Thyroid gland (tissue), 4 donors: ENCODE results near the gene GID4.

ENCODE experiments used
- POLR2A ChIP-seq, 2 donors: fragments of 450-650 bp; IDR thresholded peaks; one replicate each; pipeline ENCODE4 v1.6.1; 2017; ENCODE audit warnings: antibody characterized with exemption in 2 of 2, mild to moderate bottlenecking in 2 of 2, moderate library complexity in 1 of 2
- TF ChIP-seq, protein P1 (sequence below), 6 experiments: fragments of 200-600 bp in 3 of 6; fragments of 450-650 bp in 3 of 6; sonication (generic) in 3 of 6; IDR thresholded peaks; one replicate each; pipeline ENCODE4 v1.5.1; 2016 to 2019; ENCODE audit warnings: antibody characterized with exemption in 6 of 6, mild to moderate bottlenecking in 2 of 6, inconsistent platforms in 1 of 6, moderate library complexity in 1 of 6

DNA sequence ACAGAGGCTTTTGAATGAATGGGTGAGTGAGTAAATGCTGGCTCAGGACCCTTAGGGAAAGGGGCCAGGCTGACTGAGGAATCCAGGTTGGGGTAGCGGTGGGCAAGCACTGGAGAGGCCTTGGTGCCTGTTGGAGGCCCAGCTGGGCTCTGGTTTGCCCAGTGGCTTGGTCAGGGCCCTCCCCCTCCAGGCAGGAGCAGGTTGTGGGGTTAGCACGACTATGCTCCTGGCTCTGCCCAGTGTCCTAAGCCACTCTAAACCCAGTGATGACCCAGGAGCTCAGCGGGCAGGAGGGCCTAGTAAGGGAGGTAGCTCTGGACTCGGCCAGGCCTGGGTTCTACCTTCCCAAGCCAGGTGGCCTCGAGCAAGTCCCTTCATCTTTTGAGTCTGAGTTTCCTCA, 76.9 kb downstream of the GID4 start:
- TF ChIP-seq, protein P1, sequence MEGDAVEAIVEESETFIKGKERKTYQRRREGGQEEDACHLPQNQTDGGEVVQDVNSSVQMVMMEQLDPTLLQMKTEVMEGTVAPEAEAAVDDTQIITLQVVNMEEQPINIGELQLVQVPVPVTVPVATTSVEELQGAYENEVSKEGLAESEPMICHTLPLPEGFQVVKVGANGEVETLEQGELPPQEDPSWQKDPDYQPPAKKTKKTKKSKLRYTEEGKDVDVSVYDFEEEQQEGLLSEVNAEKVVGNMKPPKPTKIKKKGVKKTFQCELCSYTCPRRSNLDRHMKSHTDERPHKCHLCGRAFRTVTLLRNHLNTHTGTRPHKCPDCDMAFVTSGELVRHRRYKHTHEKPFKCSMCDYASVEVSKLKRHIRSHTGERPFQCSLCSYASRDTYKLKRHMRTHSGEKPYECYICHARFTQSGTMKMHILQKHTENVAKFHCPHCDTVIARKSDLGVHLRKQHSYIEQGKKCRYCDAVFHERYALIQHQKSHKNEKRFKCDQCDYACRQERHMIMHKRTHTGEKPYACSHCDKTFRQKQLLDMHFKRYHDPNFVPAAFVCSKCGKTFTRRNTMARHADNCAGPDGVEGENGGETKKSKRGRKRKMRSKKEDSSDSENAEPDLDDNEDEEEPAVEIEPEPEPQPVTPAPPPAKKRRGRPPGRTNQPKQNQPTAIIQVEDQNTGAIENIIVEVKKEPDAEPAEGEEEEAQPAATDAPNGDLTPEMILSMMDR (IDR thresholded peaks at IDR 0.05), result no peak
- no peak for TF ChIP-seq POLR2A (IDR thresholded peaks at IDR 0.05)
